C4-2B (cell line): ENCODE measurements around the gene MLC1.

Source experiments
- ZFX ChIP-seq: fragments of 450-650 bp; IDR thresholded peaks from 2 replicates; pipeline ENCODE4 v1.6.1; 2017
- TF ChIP-seq, protein P1 (sequence below): fragments of 450-650 bp; conservative IDR thresholded peaks from 2 replicates; pipeline ENCODE4 v1.5.1; 2017; ENCODE audit warnings: mild to moderate bottlenecking

GRCh38 chr22:50025993-50026392 lies 59.2 kb downstream of the MLC1 start:
- TF ChIP-seq, protein P1, sequence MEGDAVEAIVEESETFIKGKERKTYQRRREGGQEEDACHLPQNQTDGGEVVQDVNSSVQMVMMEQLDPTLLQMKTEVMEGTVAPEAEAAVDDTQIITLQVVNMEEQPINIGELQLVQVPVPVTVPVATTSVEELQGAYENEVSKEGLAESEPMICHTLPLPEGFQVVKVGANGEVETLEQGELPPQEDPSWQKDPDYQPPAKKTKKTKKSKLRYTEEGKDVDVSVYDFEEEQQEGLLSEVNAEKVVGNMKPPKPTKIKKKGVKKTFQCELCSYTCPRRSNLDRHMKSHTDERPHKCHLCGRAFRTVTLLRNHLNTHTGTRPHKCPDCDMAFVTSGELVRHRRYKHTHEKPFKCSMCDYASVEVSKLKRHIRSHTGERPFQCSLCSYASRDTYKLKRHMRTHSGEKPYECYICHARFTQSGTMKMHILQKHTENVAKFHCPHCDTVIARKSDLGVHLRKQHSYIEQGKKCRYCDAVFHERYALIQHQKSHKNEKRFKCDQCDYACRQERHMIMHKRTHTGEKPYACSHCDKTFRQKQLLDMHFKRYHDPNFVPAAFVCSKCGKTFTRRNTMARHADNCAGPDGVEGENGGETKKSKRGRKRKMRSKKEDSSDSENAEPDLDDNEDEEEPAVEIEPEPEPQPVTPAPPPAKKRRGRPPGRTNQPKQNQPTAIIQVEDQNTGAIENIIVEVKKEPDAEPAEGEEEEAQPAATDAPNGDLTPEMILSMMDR: no peak
- TF ChIP-seq ZFX: no peak
